Stimulated activated CD8-positive, alpha-beta memory T cell treated with anti-CD3 and anti-CD28 coated beads, Interleukin-15, amount 100 ng/mL, for 4 hours (primary cell): ENCODE measurements around the gene GMCL1.
A peak's percentile ranks its signal among the peaks of the same experiment; 100 is the strongest.
"Not testable (repeated sequence)": the region's sequence is repeated elsewhere in the genome, so short reads cannot be mapped to it uniquely, and the experiment has no call there.

Experiments used
- DNase-seq, 2 donors: peaks; one replicate each; pipeline ENCODE4 v3.0.0-alpha.2; 2020; ENCODE audit warnings: low read depth in 2 of 2

GMCL1 gene

DNA sequence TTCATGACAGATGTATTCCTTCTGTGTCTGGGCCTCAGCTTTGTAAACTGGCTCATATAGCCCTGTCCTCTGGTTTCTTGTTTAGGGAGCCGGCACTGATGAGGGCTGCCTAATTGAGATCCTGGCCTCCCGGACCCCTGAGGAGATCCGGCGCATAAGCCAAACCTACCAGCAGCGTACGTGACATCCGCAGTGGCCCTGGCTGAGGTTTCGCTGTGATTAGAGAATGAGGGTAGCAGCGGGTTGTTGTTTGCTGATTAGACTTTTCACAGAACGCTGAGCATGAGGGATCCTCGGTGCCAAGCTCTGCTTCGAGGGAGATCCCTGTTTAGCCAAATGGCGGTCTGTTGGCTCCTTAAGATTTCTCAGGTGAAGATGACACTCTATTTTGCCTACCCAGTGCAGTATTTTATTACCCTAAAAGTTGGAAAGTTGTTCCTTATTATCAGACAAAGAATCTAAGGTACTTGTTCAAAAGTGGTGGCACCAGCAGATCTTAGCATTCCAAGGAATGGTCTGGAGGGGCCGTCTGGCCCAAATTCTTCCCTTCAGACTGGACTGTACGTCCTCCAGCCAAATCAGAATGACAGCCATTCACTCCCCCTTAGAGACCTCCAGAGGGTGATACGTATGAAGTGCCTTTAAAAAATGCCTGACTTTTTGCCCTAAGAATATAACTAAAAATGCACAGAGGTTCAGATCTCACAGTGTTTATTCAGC lies 21.5 kb upstream of the GMCL1 start:
- no peak for DNase-seq

DNA sequence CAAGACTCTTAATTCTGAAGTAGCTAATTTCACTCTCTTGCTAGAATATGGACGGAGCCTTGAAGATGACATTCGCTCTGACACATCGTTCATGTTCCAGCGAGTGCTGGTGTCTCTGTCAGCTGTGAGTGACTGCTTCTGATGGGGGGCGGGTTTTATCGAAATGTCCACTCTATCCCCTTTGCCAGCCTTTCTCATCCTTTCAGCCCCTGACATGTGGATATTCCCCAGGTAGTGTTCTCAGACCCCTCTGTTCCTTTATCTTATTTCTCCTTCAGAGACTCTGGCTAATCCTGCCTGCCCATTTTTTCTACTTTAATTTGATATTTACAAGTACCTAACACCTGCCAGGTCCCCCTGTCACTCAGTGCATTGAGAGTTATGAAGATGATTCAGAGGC lies 18.9 kb upstream of the GMCL1 start:
- DNase-seq, result no peak

DNA sequence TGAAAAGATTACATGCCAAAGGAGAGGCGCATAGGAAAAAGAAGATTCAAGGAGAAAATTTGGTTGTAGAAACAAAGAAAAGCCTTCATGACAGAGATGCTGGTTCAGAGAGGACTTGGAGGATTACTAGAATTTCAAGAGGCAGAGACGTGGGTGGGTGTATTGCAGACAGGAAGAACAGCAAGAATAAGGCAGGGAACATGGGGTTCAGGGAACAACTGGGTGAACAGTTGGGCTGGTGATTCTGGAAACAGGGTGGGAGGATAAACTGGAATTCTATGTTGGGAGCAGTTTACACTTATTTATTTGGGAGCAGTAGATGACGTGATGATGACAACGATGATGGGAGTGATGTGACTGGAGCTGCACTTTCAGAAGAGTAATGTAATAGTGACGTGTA lies 18.4 kb upstream of the GMCL1 start:
- DNase-seq, result no peak

DNA sequence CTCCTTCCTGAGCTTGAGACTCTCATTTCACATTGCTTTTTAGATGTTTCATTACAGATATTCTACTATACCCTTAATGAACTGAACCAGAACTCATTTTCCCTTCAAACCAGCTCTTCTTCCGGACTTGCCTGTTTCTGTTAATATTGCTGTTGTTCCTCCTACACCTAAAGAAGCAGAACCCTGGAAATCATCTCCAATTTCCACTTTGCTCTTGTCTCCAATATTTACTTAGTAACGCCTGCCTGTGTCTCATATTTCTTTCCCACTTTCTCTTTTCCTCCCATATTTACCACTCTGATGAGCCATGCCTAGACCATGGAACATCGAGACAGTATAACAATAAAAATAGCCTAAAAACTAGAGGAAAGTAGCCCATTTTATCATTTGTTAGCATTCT lies 17.9 kb upstream of the GMCL1 start:
- no peak for DNase-seq

DNA sequence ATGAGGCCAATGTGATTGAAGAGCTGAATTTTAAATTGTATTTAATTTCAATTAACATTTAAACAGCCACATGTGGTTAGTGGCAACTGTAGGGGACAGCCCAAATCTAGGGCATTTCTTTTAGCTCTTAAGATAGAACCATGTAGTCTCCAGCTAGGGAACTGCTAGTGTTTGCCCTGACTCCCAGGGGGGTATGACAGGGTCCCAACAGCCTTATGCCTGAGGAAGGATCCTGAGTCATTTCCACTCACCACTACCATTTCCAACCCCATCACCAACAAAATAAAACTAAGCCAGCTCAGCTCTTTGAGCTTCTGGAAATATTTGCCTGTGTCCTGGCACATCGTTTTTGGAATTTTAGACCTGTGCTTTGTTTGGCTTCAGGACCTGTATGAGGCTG lies 13.7 kb upstream of the GMCL1 start:
- no peak for DNase-seq

DNA sequence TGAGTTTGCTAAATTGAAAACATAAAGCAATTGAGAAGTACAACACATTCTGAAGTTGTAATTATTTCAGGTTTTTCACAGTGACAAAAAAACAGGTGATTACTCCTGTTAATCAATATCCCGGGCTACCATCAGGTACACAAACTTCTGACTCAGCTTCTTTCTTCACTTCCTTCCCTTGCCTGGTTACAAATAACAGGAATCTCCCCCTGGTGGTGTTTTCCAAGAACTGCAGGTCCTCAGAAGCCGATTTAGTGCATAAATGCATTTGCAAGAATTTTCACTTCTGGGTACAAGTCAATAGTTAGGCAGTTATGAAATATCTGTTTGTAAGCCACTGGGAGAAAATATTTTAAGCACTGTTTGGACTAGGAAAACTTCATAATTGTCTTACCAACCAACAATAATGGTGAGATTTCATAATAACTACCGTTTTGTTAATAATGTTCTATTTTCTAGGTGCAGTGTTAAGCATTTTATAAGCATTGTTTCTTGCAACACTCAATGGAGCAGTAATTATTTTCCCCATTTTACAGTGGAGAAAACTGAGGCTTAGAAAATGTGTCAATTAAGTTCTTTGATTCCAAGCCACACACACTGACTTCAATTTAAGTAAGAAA lies 12.4 kb upstream of the GMCL1 start:
- DNase-seq, result peak; percentile 34 to 65

DNA sequence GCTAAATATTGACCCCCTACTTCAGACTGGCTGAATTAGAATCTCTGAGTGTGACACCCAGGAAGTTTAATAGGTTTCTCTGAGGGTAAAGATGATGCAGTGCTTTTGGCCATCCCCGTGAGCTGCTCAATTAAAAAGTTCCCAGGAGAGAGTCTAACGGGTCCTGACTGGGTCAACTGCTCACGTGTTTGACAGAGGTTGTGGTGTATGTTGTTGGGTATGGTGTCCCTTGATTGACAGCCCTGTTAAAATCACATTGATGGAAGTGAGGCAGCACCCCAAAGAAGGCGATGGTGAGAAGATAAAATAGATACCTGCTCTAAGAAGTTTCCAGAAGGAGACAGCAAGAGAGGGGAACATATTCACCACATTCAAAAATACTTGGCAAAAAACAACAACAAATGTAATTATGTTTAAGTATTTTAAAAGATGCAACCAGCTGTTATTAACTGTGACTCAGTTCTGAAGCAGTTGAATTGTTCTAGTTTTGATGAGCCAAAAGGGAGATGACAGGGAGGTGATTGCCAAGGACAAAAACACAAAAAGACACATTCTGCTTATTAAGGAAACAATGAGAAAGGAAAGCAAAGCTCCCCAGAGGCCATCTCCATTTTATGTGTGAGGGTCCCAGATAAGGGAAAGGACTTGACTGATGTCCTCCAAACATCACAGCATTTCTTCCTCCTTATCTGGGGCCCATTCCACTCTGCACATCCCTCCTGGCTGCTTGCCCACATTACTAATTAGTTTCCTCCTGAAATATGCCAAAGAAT lies 11.5 kb upstream of the GMCL1 start:
- DNase-seq, result no peak

DNA sequence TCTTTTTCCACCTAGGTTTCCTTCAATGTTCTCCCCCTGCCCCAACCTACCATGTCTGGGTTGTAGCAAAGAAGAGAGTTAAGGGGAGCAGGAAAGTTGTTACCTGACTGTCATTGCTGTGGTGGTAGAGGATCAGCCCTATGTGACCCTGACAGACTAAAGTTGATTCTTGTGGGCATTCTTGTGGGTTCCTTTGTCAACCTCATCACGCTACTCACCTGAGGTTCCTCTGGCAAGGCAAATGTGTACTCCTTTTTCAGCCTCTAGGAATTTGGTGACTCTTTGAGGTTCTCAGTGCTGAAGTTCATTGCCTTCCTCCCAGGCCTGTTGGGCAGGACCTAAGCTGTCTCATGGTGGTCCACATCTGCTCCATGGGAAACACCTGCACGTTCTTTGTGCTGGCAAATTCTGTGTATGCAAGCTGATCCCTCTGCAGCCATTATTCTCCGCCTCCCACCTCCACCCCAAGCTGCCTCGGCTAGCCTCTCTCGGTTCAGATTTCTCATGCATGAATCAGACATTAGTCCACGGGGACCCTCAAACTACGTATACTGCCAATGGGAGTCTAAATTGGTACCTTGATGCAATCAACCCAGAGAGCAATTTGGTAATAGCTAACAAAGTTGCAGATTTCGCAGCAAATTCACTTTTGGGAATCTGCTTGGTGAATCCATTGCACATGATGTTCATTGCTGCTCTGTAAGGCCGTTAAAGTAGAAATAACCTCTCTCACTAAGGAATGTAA lies 1.5 kb upstream of the GMCL1 start:
- DNase-seq, result no peak

DNA sequence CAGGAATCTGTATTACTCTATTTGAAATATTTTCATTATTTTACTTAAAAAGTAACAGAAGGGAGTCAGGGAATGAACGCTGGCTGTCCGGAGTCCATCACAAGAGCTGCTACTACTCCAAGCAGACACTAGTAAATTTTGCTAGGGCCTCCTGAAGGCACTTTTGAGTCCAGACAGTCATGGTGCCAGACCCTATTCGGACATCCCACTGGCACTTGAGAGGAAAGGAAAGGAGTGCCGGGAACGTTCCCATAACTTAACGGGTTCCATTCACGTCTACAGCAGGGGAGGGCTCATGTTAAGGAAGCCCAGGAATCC lies 563 bp upstream of the GMCL1 start:
- no peak for DNase-seq

DNA sequence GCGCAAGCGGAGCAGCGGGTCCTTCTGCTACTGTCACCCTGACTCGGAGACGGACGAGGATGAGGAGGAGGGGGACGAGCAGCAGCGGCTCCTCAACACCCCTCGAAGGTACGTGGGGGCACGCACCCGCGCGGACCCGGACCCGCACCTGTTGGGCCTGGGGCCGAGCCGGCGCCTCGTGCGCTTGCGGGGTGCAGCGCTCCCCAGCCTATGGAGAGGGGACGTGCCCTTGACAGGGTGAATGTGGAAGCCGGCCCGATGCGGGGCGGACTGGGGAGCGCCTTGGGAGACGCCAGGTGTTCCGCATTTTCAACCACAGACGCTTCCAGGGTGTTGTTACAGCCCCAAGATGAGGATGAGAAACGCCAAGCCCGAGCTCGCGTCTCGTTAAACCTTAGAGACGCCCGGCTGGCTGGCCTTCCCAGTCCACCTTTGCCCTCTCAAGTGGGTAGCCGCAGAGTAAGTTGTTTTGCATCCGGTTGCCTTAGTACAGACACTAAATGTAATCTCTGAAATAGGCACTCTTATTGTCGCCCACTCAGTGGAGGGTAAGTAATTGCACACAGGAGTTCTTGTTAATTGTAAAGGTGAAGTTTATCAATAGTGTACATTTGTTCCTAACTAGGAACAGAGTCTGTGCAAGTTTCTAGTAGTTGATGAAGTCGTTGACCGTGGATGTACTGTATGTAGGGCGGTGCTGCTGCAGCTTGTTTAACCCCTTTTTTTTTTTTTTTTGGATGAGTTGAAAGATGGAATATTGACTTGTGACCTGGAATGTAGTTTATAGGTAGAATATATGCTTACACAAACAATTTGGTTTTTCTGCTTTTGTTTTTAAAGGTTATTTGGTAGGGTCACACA lies 815 bp downstream of the GMCL1 start:
- peak; percentile 8 to 15 for DNase-seq

DNA sequence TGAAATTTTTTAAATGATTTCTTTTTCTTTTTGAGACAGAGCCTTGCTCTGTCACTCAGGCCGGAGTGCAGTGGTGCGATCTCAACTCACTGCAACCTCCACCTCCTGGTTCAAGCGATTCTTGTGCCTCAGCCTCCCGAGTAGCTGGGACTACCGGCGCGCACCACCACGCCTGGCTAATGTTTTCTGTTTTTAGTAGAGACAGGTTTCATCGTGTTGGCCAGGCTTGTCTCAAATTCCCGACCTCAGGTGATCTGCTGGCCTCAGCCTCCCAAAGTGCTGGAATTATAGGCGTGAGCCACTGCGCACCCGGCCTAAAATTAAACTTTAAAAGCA lies 1.4 kb downstream of the GMCL1 start:
- DNase-seq, result not testable (repeated sequence)

DNA sequence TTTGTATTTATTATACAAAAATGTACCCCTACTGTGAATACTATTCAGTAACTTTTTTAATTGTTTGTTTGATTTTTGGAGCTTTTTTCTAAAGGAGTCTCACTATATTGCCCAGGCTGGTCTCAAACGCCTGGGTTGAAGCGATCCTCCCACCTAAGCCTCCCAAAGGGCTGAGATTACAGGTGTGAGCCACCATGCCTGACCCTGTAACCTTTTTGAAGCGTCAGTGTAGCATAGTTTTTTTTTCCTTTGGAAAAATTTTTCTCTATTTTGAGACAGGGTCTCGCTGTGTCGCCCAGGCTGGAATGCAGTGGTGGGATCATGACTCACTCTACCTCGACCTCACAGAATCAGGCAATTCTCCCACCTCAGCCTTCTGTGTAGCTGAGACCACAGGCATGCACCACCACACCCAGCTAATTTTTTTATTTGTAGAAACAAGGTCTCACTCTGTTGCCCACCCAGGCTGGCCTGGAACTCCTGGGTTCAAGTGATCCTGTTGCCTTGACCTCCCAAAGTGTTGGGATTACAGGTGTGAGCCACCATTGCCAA lies 2.0 kb downstream of the GMCL1 start:
- DNase-seq, result no peak

DNA sequence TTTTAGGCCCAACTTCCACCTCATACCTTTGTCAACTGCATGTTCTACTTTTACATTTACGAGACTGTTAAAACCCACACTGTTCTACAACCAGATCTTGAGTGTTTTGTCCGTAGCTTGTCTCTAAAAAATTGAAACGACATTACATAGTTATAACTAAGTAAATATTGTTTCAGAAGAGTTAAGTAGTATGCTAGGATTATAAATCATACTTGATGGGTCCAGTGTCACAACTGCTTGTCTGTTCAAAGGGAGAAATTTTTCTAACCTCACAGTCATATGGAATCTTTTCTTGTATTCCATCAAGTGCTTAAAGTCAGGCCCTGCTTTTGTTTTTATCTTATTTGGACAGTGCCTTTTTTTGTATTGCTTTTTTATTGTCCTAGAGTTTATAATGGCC lies 4.3 kb downstream of the GMCL1 start:
- no peak for DNase-seq

DNA sequence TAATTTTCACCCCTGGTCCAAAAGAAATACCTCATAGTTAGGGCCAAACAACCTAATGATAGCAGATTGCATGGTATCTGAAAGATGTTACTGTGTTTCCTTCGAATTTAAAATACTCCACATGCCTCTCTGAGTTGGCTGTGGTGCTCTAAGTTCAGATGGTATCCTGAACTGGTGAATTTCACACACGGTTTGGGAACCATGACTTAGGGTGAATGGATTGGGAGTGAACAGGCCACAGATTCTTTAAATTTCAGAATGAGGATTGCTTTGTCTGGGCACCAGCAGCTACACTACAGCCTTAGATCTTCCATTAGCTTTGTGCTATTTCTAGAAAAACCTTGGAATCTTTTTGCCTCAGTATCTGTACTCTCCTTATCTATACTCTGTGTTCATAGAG lies 6.2 kb downstream of the GMCL1 start:
- no peak for DNase-seq

DNA sequence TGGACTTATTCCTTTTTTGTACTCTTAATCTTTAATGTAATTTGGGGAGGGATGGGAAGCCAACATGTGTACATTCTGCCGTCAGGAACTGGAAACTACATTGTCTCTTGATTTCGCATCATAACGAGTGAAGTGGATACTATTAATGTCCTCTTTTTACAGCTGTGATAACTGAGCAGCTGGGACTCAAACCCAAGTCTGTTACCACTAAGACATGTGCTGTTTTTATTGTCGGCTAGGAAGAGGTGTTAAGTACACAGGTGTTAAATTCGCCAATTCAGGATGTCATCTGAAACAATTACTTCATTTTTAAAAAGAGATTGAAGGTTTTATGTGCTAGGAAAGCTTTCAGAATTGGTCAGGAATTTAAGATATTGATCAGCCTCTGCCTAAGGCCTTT lies 6.9 kb downstream of the GMCL1 start:
- no peak for DNase-seq

DNA sequence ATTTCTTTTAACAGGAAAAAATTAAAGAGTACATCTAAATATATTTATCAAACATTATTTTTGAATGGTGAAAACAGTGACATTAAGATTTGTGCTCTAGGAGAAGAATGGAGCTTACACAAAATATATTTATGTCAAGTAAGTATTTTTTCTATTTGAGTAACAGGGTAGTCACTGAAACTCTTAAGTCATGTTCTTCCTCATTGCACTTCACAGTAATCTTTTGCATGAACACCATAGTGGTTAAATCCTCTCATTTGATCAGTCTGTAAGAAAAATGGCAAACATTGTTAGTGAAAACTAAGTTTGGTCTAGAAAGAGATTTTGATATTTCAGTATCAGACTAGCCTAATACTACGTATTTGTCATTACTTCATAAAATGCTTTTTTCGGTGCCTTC lies 8.1 kb downstream of the GMCL1 start:
- no peak for DNase-seq

DNA sequence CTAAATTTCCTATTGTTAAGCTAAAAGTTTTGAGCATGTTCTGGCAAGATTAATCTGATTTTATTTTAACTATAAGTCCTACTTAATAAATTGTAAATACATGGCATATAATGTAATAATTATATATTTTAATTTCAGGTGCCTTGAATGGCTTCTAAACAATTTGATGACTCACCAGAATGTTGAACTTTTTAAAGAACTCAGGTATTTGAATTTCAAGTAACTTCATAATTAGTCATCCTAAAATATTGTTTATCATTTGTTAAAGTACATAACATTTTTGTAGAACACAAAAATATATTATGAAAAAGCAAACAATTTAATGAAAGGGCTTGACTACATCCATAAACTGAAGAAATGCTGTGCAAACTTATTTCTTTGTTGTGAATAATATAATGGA lies 14.5 kb downstream of the GMCL1 start:
- DNase-seq, result no peak

DNA sequence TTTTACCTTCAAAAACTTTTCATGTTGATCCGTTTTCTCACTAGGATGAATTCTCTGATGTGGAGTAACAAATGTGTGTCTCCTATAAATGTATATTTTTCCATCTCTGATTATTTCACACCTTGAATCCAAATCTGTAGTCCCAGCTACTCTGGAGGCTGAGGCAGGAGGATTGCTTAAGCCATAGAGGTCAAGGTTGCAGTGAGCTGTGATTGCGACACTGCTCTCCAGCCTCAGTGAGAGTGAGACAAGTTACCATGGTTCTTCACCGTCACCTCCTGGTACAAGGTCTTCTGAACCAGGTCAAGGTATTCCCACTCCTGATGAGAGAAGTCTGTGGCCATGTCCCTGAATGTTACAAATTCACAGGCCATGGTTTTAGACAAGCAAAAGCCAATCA lies 15.1 kb downstream of the GMCL1 start:
- no peak for DNase-seq

DNA sequence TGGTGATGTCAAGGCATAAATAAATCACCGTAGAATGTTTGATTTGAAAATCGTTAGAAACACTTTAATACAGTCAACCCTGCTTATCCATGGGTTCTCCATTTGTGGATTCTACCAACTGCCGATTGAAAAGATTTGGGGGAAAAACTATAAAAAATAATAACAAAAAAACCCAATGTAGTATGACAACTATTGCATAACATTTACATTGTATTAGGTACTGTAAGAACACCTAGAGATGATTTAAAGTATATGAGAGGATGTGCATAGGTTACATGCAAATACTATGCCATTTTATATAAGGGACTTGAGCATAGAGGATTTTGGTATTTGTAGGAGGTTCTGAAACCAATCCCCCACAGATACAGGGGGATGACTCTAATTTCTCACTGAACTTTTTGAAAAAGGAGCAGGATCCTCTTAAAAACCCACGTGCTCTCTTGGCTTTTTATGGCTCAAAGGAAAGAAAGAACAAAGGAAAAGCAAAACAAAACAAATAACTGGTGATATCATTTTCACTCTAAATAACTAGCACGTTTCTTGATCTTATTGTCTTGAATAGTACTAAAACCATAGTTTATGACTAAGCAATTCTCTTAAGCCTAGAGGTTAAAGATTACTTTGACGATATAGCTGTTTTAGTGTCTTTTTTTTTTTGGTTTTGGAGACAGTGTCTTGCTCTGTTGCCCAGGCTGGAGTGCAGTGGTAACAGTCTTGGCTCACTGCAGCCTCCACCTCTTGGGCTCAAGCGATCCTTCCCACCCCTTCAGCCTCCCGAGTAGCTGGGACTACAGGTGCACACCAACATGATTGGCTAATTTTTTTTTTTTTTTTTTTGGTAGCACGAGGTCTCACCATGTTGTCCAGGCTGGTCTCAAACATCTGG lies 17.0 kb downstream of the GMCL1 start:
- DNase-seq, result no peak

DNA sequence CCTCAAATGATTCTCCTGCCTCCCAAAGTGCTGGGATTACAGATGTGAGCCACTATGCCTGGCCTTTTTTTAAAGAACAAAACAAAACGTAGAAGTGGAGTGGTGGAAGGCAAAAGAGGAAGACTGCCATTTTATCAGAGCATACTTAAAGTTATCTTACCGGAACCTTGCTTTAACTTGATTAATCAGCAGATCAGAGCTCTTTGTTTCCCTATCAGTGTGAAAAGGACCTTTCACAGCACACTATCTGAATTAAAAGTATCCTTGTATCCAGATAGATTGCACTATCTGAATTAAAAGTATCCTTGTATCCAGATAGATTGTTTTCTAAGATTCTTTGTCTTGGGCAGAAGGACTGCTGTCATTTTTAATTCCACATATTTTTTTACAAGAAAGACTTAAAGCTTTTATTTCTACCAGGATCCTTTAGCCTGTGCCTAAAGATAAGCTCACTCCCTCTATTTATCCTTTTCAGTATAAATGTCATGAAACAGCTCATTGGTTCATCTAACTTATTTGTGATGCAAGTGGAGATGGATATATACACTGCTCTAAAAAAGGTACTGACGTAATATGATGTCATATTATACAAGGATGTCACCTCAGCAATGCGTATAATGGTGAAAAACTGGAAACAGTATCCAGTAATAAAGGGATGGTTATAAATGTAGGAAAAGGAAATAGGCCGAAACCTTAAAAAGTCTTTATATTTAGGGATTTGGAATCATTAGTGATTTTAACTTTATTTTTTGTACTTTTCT lies 17.8 kb downstream of the GMCL1 start:
- no peak for DNase-seq
